VCaP (cell line): ENCODE measurements around the gene ALDH1A3.

ENCODE experiments used
- H3K27ac ChIP-seq: fragments of 450-650 bp; 2 replicates; pipeline ENCODE4 v1.5.1; 2017
- CTCF ChIP-seq: fragments of 450-650 bp; conservative IDR thresholded peaks from 2 replicates; pipeline ENCODE4 v1.5.1; 2017; ENCODE audit warnings: mild to moderate bottlenecking, moderate library complexity

The ALDH1A3 gene

GRCh38 chr15:100952566-100952965 is 72.9 kb downstream of the ALDH1A3 start:
- no peak overlapping the region for H3K27ac ChIP-seq
- no peak for TF ChIP-seq CTCF

- TF ChIP-seq CTCF = no peak
- H3K27ac ChIP-seq = no peak overlapping the region
Observed at GRCh38 chr15:100958326-100959065, 78.9 kb downstream of the ALDH1A3 start.

GRCh38 chr15:100959066-100960050 is 79.7 kb downstream of the ALDH1A3 start:
- no peak overlapping the region for H3K27ac ChIP-seq

More at GRCh38 chr15:100959066-100960050, 79.7 kb downstream of the ALDH1A3 start:
- TF ChIP-seq CTCF = no peak
